Thoracic aorta (tissue), 2 donors: Measurements from ENCODE around the gene SORL1-AS1.
A peak's percentile ranks its signal among the peaks of the same experiment; 100 is the strongest.

Experiments
- ATAC-seq: fragments of 150-250 bp; one replicate; pipeline ENCODE4 v1.8.0; 2017; ENCODE audit warnings: low read depth; ENCODE audit not compliant: insufficient number of reproducible peaks, low FRiP score
- DNase-seq: peaks from one replicate; pipeline ENCODE4 v3.0.0-alpha.2; 2020; ENCODE audit warnings: low spot score
- H3K27ac ChIP-seq, 2 donors: fragments of 200-600 bp; sonication (generic); 1 replicate in 1 of 2; 2 replicates in 1 of 2; pipeline ENCODE4 v1.5.1; 2016; ENCODE audit warnings: mild to moderate bottlenecking in 2 of 2, moderate library complexity in 2 of 2
- H3K27me3 ChIP-seq: fragments of 200-600 bp; sonication (generic); replicated peaks from 2 replicates; pipeline ENCODE4 v1.6.0; 2016; ENCODE audit warnings: mild to moderate bottlenecking; ENCODE audit not compliant: insufficient read depth
- H3K36me3 ChIP-seq: fragments of 200-600 bp; sonication (generic); one replicate; pipeline ENCODE4 v1.5.1; 2016
- H3K4me1 ChIP-seq, 2 donors: fragments of 200-600 bp; sonication (generic); 1 replicate in 1 of 2; 2 replicates in 1 of 2; pipeline versions ENCODE4 v1.5.1 to v1.6.0; 2016; ENCODE audit warnings: low read depth in 2 of 2, mild to moderate bottlenecking in 1 of 2; ENCODE audit not compliant: control insufficient read depth in 1 of 2
- H3K4me3 ChIP-seq: fragments of 200-600 bp; sonication (generic); 2 replicates; pipeline ENCODE4 v1.5.1; 2016; ENCODE audit warnings: mild to moderate bottlenecking
- H3K9me3 ChIP-seq: fragments of 200-600 bp; sonication (generic); 2 replicates; pipeline ENCODE4 v1.5.1; 2016
- CTCF ChIP-seq: fragments of 200-600 bp; sonication (generic); IDR thresholded peaks from one replicate; pipeline ENCODE4 v1.5.1; 2019; ENCODE audit warnings: antibody characterized with exemption

The SORL1-AS1 gene

GRCh38 chr11:121439759-121440158 is 13.0 kb downstream of the SORL1-AS1 start:
- no peaks in the 10 kb centered on the region for H3K9me3 ChIP-seq
- H3K27ac ChIP-seq = peak overlapping the region; percentile 48 to 49
- no peak for TF ChIP-seq CTCF
- ATAC-seq (no peak), DNase-seq (no peak)
- no peaks in the 10 kb centered on the region for H3K36me3 ChIP-seq
- H3K4me1 ChIP-seq = peaks cover 9 to 30% of the 10 kb centered on the region in 2 donors
- H3K4me3 ChIP-seq = no peak overlapping the region
- H3K27me3 ChIP-seq = no peaks in the 10 kb centered on the region

- no peak for DNase-seq
- Histone ChIP-seq H3K4me1 (peaks cover 9 to 30% of the 10 kb centered on the region in 2 donors), H3K9me3 (no peaks in the 10 kb centered on the region), H3K4me3 (no peak overlapping the region), H3K27me3 (no peaks in the 10 kb centered on the region), H3K27ac (peak overlapping the region; percentile 48 to 49), H3K36me3 (no peaks in the 10 kb centered on the region)
- no peak for ATAC-seq
- TF ChIP-seq CTCF = no peak
Observed at GRCh38 chr11:121439337-121439736, 13.4 kb downstream of the SORL1-AS1 start.

GRCh38 chr11:121437686-121438078 is 15.1 kb downstream of the SORL1-AS1 start:
- Histone ChIP-seq H3K27me3 (no peaks in the 10 kb centered on the region), H3K4me3 (no peak overlapping the region), H3K36me3 (no peaks in the 10 kb centered on the region), H3K27ac (no peak overlapping the region), H3K4me1 (peaks cover 9 to 30% of the 10 kb centered on the region in 2 donors), H3K9me3 (no peaks in the 10 kb centered on the region)
- no peak for TF ChIP-seq CTCF
- DNase-seq = no peak
- no peak for ATAC-seq

GRCh38 chr11:121437018-121437685 is 15.6 kb downstream of the SORL1-AS1 start:
- Histone ChIP-seq H3K36me3 (no peaks in the 10 kb centered on the region), H3K9me3 (no peaks in the 10 kb centered on the region), H3K27ac (no peak overlapping the region), H3K4me1 (peaks cover 9 to 30% of the 10 kb centered on the region in 2 donors), H3K4me3 (no peak overlapping the region), H3K27me3 (no peaks in the 10 kb centered on the region)
- no peak for TF ChIP-seq CTCF
- no peak for ATAC-seq
- DNase-seq = no peak

- no peak for TF ChIP-seq CTCF
- Histone ChIP-seq H3K4me1 (peaks cover 9 to 30% of the 10 kb centered on the region in 2 donors), H3K27ac (no peak overlapping the region), H3K4me3 (no peak overlapping the region), H3K36me3 (no peaks in the 10 kb centered on the region), H3K9me3 (no peaks in the 10 kb centered on the region), H3K27me3 (no peaks in the 10 kb centered on the region)
- ATAC-seq (no peak), DNase-seq (no peak)
Observed at GRCh38 chr11:121435551-121436511, 16.9 kb downstream of the SORL1-AS1 start.
